Measurements from ENCODE around the gene CCL23. TPM values are rescaled to one million over a fixed set of nuclear protein-coding genes. Genes with fewer than 3 reads are reported as not detected.

Gene CCL23
- total RNA-seq, 1 experiment from 2014 or later = not detected

GRCh38 chr17:36004594-36005108, 13.1 kb downstream of the CCL23 start:
- Histone ChIP-seq H3K27ac (ENCODE audit: low read length) (no peak overlapping the region), H3K27me3 (ENCODE audit: control insufficient read depth, insufficient read depth, low read length) (no peaks in the 10 kb centered on the region), H3K36me3 (ENCODE audit: control insufficient read depth, insufficient read depth, low read length) (no peaks in the 10 kb centered on the region), H3K4me1 (ENCODE audit: control insufficient read depth, insufficient read depth, low read length) (no peaks in the 10 kb centered on the region), H3K4me3 (ENCODE audit: low read depth in 2 of 2, low read length in 2 of 2) (no peak overlapping the region), H3K9me3 (ENCODE audit: control insufficient read depth, insufficient read depth, low read depth, low read length) (no peaks in the 10 kb centered on the region)
- ATAC-seq (no peak), DNase-seq (ENCODE audit: low read depth, low spot score) (no peak)
- ChIA-PET CTCF (no interaction called here), POLR2A (no interaction called here)
- no peak for TF ChIP-seq TCF7L2 (IDR thresholded peaks at IDR 0.05; ENCODE audit: low read depth, low read length)
- TF ChIP-seq CTCF (IDR thresholded peaks at IDR 0.05) = no peak
- TF ChIP-seq POLR2AphosphoS5 (IDR thresholded peaks at IDR 0.05; ENCODE audit: low read depth, low read length) = no peak
- no peak for TF ChIP-seq REST (IDR thresholded peaks at IDR 0.05; ENCODE audit: insufficient read depth in 1 of 2, low read depth in 2 of 2, low read length in 1 of 2)
- no peak for TF ChIP-seq SIN3A (IDR thresholded peaks at IDR 0.05; ENCODE audit: borderline replicate concordance, insufficient read depth, low read depth, low read length)
- in situ Hi-C loops (cut with HindIII; ENCODE audit: low pct_unique_long_range_greater_than_20kb, low sequenced_read_pairs) (no loop called here), intact Hi-C loops (cut with micrococcal nuclease; ENCODE audit: unreplicated experiment) (no loop called here)
- BruUV-seq (replicated peaks) = no TSS peak

GRCh38 chr17:36002631-36003030, 15.1 kb downstream of the CCL23 start:
- intact Hi-C loops (cut with micrococcal nuclease; ENCODE audit: unreplicated experiment) = no loop called here
- ChIA-PET POLR2A (no interaction called here), CTCF (no interaction called here)
- in situ Hi-C loops (cut with HindIII; ENCODE audit: low pct_unique_long_range_greater_than_20kb, low sequenced_read_pairs) = no loop called here
- Histone ChIP-seq H3K27ac (ENCODE audit: low read length) (no peak overlapping the region), H3K9me3 (ENCODE audit: control insufficient read depth, insufficient read depth, low read depth, low read length) (no peaks in the 10 kb centered on the region), H3K4me1 (ENCODE audit: control insufficient read depth, insufficient read depth, low read length) (no peaks in the 10 kb centered on the region), H3K27me3 (ENCODE audit: control insufficient read depth, insufficient read depth, low read length) (no peaks in the 10 kb centered on the region), H3K36me3 (ENCODE audit: control insufficient read depth, insufficient read depth, low read length) (no peaks in the 10 kb centered on the region), H3K4me3 (ENCODE audit: low read depth in 2 of 2, low read length in 2 of 2) (no peak overlapping the region)
- ATAC-seq (no peak), DNase-seq (ENCODE audit: low read depth, low spot score) (no peak)
- TF ChIP-seq SIN3A (IDR thresholded peaks at IDR 0.05; ENCODE audit: borderline replicate concordance, insufficient read depth, low read depth, low read length) = no peak
- TF ChIP-seq POLR2AphosphoS5 (IDR thresholded peaks at IDR 0.05; ENCODE audit: low read depth, low read length) = no peak
- no peak for TF ChIP-seq TCF7L2 (IDR thresholded peaks at IDR 0.05; ENCODE audit: low read depth, low read length)
- no peak for TF ChIP-seq REST (IDR thresholded peaks at IDR 0.05; ENCODE audit: insufficient read depth in 1 of 2, low read depth in 2 of 2, low read length in 1 of 2)
- no peak for TF ChIP-seq CTCF (IDR thresholded peaks at IDR 0.05)
- no TSS peak for BruUV-seq (replicated peaks)

Measured in Panc1 (cell line).